Fibroblast of mammary gland (primary cell): ENCODE measurements around the gene RASGRF2.

ENCODE experiments used
- DNase-seq: peaks from one replicate; pipeline ENCODE4 v3.0.0-alpha.2; 2010; ENCODE audit warnings: low read depth
- H3K4me3 ChIP-seq: 2 replicates; pipeline ENCODE4 v1.5.1; 2011; ENCODE audit warnings: low read depth, mild to moderate bottlenecking, low read length, moderate library complexity; ENCODE audit not compliant: control insufficient read depth
- TF ChIP-seq, protein P1 (sequence below): conservative IDR thresholded peaks from 2 replicates; pipeline ENCODE4 v1.5.1; 2011; ENCODE audit warnings: low read depth, low read length, inconsistent platforms; ENCODE audit not compliant: control insufficient read depth, insufficient read depth

RASGRF2 gene

DNA sequence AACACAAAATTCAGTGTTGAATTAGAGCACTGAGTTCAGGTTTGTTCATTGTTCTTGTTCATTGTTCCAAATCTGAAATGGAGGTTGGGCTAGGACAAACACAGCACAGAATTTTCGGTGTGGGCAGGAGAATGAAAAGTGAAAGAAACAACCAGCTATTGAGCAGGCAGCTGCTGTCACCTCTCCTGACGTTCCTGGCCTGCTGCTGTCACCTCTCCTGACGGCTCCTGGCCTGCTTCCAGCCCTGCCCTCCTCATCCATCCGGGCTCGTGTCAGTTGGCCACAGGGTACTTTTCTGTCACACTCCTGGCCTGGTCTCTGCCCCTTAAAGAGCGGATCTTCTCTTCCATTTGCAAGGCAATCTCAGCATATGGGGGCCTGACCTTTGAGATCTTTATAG is 227.7 kb downstream of the RASGRF2 start:
- no peak for DNase-seq
- H3K4me3 ChIP-seq, result no peak overlapping the region
- TF ChIP-seq, protein P1, sequence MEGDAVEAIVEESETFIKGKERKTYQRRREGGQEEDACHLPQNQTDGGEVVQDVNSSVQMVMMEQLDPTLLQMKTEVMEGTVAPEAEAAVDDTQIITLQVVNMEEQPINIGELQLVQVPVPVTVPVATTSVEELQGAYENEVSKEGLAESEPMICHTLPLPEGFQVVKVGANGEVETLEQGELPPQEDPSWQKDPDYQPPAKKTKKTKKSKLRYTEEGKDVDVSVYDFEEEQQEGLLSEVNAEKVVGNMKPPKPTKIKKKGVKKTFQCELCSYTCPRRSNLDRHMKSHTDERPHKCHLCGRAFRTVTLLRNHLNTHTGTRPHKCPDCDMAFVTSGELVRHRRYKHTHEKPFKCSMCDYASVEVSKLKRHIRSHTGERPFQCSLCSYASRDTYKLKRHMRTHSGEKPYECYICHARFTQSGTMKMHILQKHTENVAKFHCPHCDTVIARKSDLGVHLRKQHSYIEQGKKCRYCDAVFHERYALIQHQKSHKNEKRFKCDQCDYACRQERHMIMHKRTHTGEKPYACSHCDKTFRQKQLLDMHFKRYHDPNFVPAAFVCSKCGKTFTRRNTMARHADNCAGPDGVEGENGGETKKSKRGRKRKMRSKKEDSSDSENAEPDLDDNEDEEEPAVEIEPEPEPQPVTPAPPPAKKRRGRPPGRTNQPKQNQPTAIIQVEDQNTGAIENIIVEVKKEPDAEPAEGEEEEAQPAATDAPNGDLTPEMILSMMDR, result no peak

DNA sequence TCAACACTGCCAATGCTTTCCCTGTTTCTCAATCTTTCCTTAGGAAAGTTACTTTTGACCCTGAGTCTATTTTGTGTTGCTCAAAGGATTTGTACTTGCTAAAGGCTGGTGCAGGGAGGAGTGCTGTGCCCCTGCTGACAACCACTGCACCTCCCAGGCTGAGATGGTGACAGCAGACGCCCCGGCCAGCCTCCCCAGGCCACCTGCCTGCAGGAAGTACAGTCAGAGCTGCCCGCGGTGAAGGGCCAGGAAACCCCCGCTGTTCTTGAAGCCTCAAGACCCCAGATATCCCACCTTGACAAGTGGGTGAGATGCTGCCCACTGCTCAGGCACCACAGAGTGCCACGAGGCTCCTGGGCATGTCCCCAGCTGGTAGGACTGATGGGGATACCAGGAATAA is 228.8 kb downstream of the RASGRF2 start:
- no peak for DNase-seq
- TF ChIP-seq, protein P1, result no peak

DNA sequence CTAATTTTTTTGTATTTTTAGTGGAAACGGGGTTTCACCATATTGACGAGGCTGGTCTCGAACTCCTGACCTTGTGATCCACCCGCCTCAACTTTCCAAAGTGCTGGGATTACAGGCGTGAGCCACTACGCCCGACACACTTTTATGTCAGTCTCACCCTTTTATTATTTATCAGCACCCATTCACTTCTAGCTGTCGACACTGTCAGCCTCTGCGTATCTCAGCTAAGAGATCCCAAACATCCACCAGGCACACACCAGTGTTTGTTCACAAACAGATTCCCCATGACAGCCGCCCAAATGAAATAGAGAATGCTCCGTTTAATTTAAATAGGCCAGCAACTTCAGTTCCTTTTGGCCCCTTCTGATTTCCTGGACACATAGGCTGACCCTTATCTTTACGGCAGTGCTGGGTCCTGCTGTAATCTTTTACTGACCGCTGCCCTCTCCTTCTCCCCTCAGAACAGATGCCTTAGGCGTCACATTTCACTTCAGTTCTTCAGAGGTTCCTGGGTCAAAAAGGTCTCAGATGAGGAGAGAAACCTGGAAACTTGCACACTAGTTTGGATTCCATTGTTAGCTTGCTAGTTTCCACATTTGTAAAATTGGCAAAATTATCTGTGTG is 229.8 kb downstream of the RASGRF2 start:
- DNase-seq, result no peak
- TF ChIP-seq, protein P1, result no peak
- no peak overlapping the region for H3K4me3 ChIP-seq

More for the DNA sequence above, 228.8 kb downstream of the RASGRF2 start:
- no peak overlapping the region for H3K4me3 ChIP-seq

DNA sequence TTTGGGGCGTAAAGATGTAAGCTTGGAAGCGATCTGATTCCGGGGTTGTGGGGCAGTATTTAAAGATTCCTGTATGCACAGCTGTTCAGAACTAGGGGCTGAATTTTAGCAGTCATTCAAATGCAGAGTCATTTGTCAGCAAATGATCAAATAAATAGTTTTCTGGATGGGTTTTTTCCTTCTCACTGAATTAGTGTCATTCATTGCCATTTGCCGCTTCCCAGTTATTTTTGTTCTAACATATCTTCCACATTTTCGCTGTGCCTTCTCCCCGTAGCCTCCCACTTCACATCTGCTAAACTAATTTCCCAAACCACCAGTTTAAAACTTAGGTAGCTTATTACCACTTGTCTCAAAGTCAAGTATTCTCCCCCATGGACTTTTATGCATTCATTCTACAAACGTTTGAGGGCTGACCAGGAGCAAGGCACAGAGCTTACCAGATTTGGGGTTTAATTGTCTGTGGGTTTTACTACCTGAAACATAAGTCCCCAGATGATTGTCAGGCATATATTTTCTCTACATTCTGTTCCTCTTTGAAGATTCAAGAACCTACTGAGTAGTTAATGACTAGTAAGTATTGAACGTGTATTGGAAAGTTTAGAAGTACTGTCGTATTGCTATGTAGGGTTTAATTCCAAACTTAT is 231.7 kb downstream of the RASGRF2 start:
- no peak overlapping the region for H3K4me3 ChIP-seq
- TF ChIP-seq, protein P1, result no peak
- DNase-seq, result no peak

DNA sequence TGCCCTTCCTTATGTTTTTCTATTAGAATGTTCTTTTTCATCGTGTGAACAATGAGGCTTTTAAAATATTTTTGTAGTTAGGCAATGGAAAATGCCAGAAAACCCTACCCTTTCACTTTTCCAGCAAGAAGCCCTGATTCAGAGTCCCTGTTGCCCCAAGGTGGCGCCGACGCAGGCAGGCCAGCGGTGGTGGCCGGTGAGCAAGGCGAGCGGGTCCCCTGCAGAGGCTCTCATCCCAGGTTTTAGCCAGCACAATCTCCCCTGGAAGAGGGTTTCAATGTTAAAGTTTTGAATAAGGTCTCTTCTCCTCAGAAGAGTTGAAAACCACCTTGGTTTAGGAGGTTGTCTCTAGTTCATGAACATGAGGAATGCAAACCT is 232.2 kb downstream of the RASGRF2 start:
- TF ChIP-seq, protein P1, result no peak
- no peak overlapping the region for H3K4me3 ChIP-seq
- no peak for DNase-seq

DNA sequence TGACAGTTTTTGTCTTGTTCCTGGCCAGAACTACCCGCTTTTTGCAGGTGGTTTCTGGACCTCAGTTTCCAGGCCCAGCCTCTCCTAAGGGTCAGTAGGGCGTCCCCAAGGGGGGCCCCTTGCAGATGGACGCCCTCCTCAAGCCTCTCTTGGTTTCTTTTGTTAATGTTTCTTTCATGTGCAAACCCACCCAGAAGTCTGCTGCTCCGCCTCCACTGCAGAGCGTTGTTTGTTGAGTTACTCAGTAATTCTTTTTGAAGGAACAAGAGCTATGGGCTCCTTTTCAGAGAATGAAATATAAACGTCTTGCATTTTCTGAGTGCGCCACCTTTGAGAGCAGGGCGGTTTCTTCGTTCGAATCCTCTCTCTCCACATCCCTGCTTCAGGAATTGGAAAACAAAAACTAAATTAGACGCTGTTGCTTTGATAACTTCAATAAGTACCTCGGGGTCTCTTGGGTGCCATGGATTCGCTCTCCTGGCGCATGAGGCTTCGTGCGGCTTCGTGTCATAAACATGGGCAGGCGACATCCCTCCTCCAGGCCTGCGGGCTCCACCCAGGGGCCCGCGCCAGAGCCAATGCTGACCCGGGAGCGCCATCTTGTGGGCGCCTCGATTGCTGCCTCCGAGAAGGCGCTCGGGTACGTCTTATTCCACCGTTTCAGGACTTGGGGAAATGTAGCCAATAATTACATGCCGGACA is 234.6 kb downstream of the RASGRF2 start:
- H3K4me3 ChIP-seq, result no peak overlapping the region
- TF ChIP-seq, protein P1, result peak; percentile 86
- DNase-seq, result peak; percentile 78
